A673 (cell line): ENCODE measurements around the gene ULK4. TPM values are rescaled to one million over a fixed set of nuclear protein-coding genes. Genes with fewer than 3 reads are reported as not detected.

Experiments
- BruUV-seq: library from RNA; stranded (reverse); fragments of 400-500 nt; replicated peaks from 2 replicates; lab custom pipeline; 2021; lab: Mats Ljungman, UMichigan
- CTCF ChIA-PET: fragments of 300-600 bp; sonication (Branson Sonifier 250); formaldehyde crosslinking; loops from one replicate; lab custom pipeline; 2022; ENCODE audit warnings: antibody characterized with exemption; lab: Charles Lee
- POLR2A ChIA-PET: fragments of 300-600 bp; sonication (Branson Sonifier 250); formaldehyde crosslinking; loops from one replicate; lab custom pipeline; 2022; ENCODE audit warnings: antibody characterized with exemption; ENCODE audit not compliant: low non-redundant PET; lab: Charles Lee
- DNase-seq: peaks from one replicate; pipeline ENCODE4 v3.0.0-alpha.2; 2015; ENCODE audit warnings: low spot score
- H3K27ac ChIP-seq: fragments of 200-600 bp; sonication (generic); 2 replicates; pipeline ENCODE4 v1.5.1; 2016; ENCODE audit warnings: mixed run types, low read depth, mild to moderate bottlenecking, mixed read lengths, antibody characterized with exemption, low read length; ENCODE audit not compliant: poor library complexity, severe bottlenecking
- H3K27me3 ChIP-seq: fragments of 200-600 bp; sonication (generic); replicated peaks from 2 replicates; pipeline ENCODE4 v1.6.1; 2017; ENCODE audit warnings: mixed run types, low read depth, mild to moderate bottlenecking, mixed read lengths, antibody characterized with exemption, low read length; ENCODE audit not compliant: insufficient read depth, poor library complexity
- H3K36me3 ChIP-seq: fragments of 200-600 bp; sonication (generic); 2 replicates; pipeline ENCODE4 v1.6.1; 2016; ENCODE audit warnings: mixed run types, mild to moderate bottlenecking, mixed read lengths, antibody characterized with exemption, low read length; ENCODE audit not compliant: insufficient read depth, poor library complexity, severe bottlenecking
- H3K4me1 ChIP-seq: fragments of 200-600 bp; sonication (generic); 2 replicates; pipeline ENCODE4 v1.6.1; 2017; ENCODE audit warnings: mixed run types, mild to moderate bottlenecking, mixed read lengths, antibody characterized with exemption, low read length; ENCODE audit not compliant: insufficient read depth, poor library complexity, severe bottlenecking
- H3K4me3 ChIP-seq: fragments of 200-600 bp; sonication (generic); 2 replicates; pipeline ENCODE4 v1.5.1; 2016; ENCODE audit warnings: low read depth, mixed run types, mild to moderate bottlenecking, mixed read lengths, low read length; ENCODE audit not compliant: poor library complexity, severe bottlenecking
- H3K9me3 ChIP-seq: fragments of 200-600 bp; sonication (generic); 2 replicates; pipeline ENCODE4 v1.6.1; 2016; ENCODE audit warnings: mixed run types, low read depth, mild to moderate bottlenecking, mixed read lengths, antibody characterized with exemption, low read length; ENCODE audit not compliant: poor library complexity, severe bottlenecking
- CTCF ChIP-seq: fragments of 300-800, 200-600 bp; sonication (generic); conservative IDR thresholded peaks from 2 replicates; pipeline ENCODE4 v1.5.1; 2017; ENCODE audit warnings: low read depth, mild to moderate bottlenecking, antibody characterized with exemption, low read length, moderate library complexity, mixed read lengths
- EZH2 ChIP-seq: fragments of 200-600 bp; sonication (generic); IDR thresholded peaks from 2 replicates; pipeline ENCODE4 v1.6.1; 2017; ENCODE audit warnings: borderline replicate concordance, low read depth, mild to moderate bottlenecking, mixed read lengths, antibody characterized with exemption, low read length; ENCODE audit not compliant: poor library complexity, severe bottlenecking
- intact Hi-C: fragments of 100-400 bp; cut with micrococcal nuclease; formaldehyde crosslinking; loops from one replicate; pipeline ENCODE4 v1.10.0; 2022; ENCODE audit not compliant: unreplicated experiment
- total RNA-seq: library from RNA; stranded (reverse); gene quantifications from 2 replicates; pipeline ENCODE4 v1.2.3, GENCODE V29; 2021

Gene ULK4
- total RNA-seq, 1 experiment from 2014 or later, result 7.4 TPM

GRCh38 chr3:41467481-41467880 is 494.4 kb downstream of the ULK4 start:
- Histone ChIP-seq H3K9me3 (no peaks in the 10 kb centered on the region), H3K4me3 (no peak overlapping the region), H3K4me1 (no peaks in the 10 kb centered on the region), H3K36me3 (no peaks in the 10 kb centered on the region), H3K27me3 (no peaks in the 10 kb centered on the region), H3K27ac (no peak overlapping the region)
- intact Hi-C loops, result no loop called here
- TF ChIP-seq EZH2, result no peak
- DNase-seq, result no peak
- BruUV-seq, result no TSS peak
- ChIA-PET CTCF (no interaction called here), POLR2A (no interaction called here)

- TF ChIP-seq CTCF (no peak), EZH2 (no peak)
These were observed 497.0 kb downstream of the ULK4 start for GRCh38 chr3:41464858-41465257.

GRCh38 chr3:41464401-41464800 is 497.5 kb downstream of the ULK4 start:
- no TSS peak for BruUV-seq
- Histone ChIP-seq H3K4me3 (no peak overlapping the region), H3K9me3 (no peaks in the 10 kb centered on the region), H3K27ac (no peak overlapping the region), H3K4me1 (no peaks in the 10 kb centered on the region), H3K36me3 (no peaks in the 10 kb centered on the region), H3K27me3 (no peaks in the 10 kb centered on the region)
- no peak for DNase-seq
- POLR2A ChIA-PET, result no interaction called here
- TF ChIP-seq EZH2 (no peak), CTCF (no peak)
- CTCF ChIA-PET, result no interaction called here
- intact Hi-C loops, result no loop called here

More at GRCh38 chr3:41464858-41465257, 497.0 kb downstream of the ULK4 start:
- BruUV-seq, result no TSS peak
- H3K4me1 ChIP-seq, result no peaks in the 10 kb centered on the region
- H3K27ac ChIP-seq, result no peak overlapping the region
- no peak for DNase-seq
- intact Hi-C loops, result no loop called here
- H3K36me3 ChIP-seq, result no peaks in the 10 kb centered on the region
- no peak overlapping the region for H3K4me3 ChIP-seq
- no peaks in the 10 kb centered on the region for H3K27me3 ChIP-seq
- ChIA-PET CTCF (no interaction called here), POLR2A (no interaction called here)
- no peaks in the 10 kb centered on the region for H3K9me3 ChIP-seq

GRCh38 chr3:41462103-41462691 is 499.7 kb downstream of the ULK4 start:
- intact Hi-C loops, result no loop called here
- no TSS peak for BruUV-seq
- no peaks in the 10 kb centered on the region for H3K27me3 ChIP-seq
- no peak for DNase-seq
- H3K4me1 ChIP-seq, result no peaks in the 10 kb centered on the region
- no peaks in the 10 kb centered on the region for H3K36me3 ChIP-seq
- H3K9me3 ChIP-seq, result no peaks in the 10 kb centered on the region
- no peak for TF ChIP-seq EZH2
- no peak for TF ChIP-seq CTCF
- POLR2A ChIA-PET, result no interaction called here
- H3K27ac ChIP-seq, result no peak overlapping the region
- no peak overlapping the region for H3K4me3 ChIP-seq
- CTCF ChIA-PET, result no interaction called here
